ENCODE results near the gene CRIP3. TPM values are rescaled to one million over a fixed set of nuclear protein-coding genes. Genes with fewer than 3 reads are reported as not detected.
A peak's percentile ranks its signal among the peaks of the same experiment; 100 is the strongest.

Gene CRIP3
- total and polyA plus RNA-seq, 2 of the 4 experiments (the other 2 are of a cell fraction), result not detected

- Histone ChIP-seq H4K91ac (ENCODE audit: insufficient read depth, low read depth, low read length) (no peak overlapping the region), H2AK9ac (replicated peaks; ENCODE audit: low read depth, low read length, poor library complexity) (no peak overlapping the region), H3K27ac (ENCODE audit: insufficient read depth, low read length) (no peak overlapping the region), H3K27me3 (ENCODE audit: control insufficient read depth, insufficient read depth, low read length) (peaks cover 34% of the 10 kb centered on the region), H3K36me3 (ENCODE audit: control insufficient read depth, insufficient read depth, low read length) (no peaks in the 10 kb centered on the region), H3K9me1 (ENCODE audit: insufficient read depth, low read length) (no peaks in the 10 kb centered on the region), H3K4ac (ENCODE audit: low read depth, low read length) (no peak overlapping the region), H4K20me1 (ENCODE audit: insufficient read depth, low read length) (no peaks in the 10 kb centered on the region), H2BK5ac (ENCODE audit: low read depth, low read length, poor library complexity, severe bottlenecking) (no peak overlapping the region), H4K5ac (ENCODE audit: low read depth, low read length) (no peak overlapping the region), H3K18ac (ENCODE audit: low read depth, low read length) (no peak overlapping the region), H3K14ac (replicated peaks; ENCODE audit: low read depth, low read length) (no peak overlapping the region), H3K4me1 (ENCODE audit: control insufficient read depth, insufficient read depth, low read length) (no peaks in the 10 kb centered on the region), H2BK15ac (ENCODE audit: low read depth, low read length) (no peak overlapping the region), H3K9me3 (ENCODE audit: control insufficient read depth, insufficient read depth, low read length) (no peaks in the 10 kb centered on the region), H3K56ac (ENCODE audit: extremely low read depth, insufficient read depth, low read length) (no peak overlapping the region), H2AK5ac (ENCODE audit: low read depth, low read length) (no peak overlapping the region), H3K4me2 (ENCODE audit: low read depth, low read length) (no peak overlapping the region), H3K4me3 (ENCODE audit: insufficient read depth, low read depth, low read length) (no peak overlapping the region), H3K9ac (ENCODE audit: low read depth, low read length) (no peak overlapping the region), H4K8ac (ENCODE audit: low read depth in 2 of 2, low read length in 2 of 2) (no peak overlapping the region), H3K23ac (ENCODE audit: low read depth, low read length) (no peak overlapping the region), H2BK120ac (ENCODE audit: low read depth, low read length) (no peak overlapping the region), H2BK20ac (ENCODE audit: low read depth, low read length) (no peak overlapping the region), H3K79me1 (ENCODE audit: low read depth in 1 of 2, low read length in 2 of 2) (no peaks in the 10 kb centered on the region), H2AFZ (replicated peaks; ENCODE audit: low read length, poor library complexity) (peak overlapping the region; percentile 49)
- DNase-seq (no peak), ATAC-seq (ENCODE audit: low read depth) (no peak)
- ChIA-PET CTCF (interaction anchor here (0.5 kb wide), 1 partner anchor 84 kb away, joined by 4 read pairs; no protein-coding TSS in a partner anchor), POLR2A (ENCODE audit: unreplicated experiment) (no interaction called here)
- 65% methylated on average over 13 of the region's 14 CpGs; no CpG with 5 or more reads in 1 of the 2 experiments for WGBS, 2 experiments (ENCODE audit: extremely low coverage in 2 of 2, insufficient read length in 1 of 2)
- dilution Hi-C loops (cut with HindIII; ENCODE audit: low sequenced_read_pairs, unreplicated experiment) (no loop called here), intact Hi-C loops (cut with micrococcal nuclease) (no loop called here), in situ Hi-C loops (cut with MboI; ENCODE audit: low sequenced_read_pairs) (loop anchor here (5.0 kb wide), 1 partner anchor 70 kb away; no protein-coding TSS in a partner anchor)
- no TSS peak for BruUV-seq (replicated peaks)
- TF ChIP-seq MAZ (IDR thresholded peaks at IDR 0.05; ENCODE audit: borderline replicate concordance, low read depth, low read length) (no peak), CHD1 (IDR thresholded peaks at IDR 0.05; ENCODE audit: low read depth, low read length) (no peak), CTCF (conservative IDR thresholded peaks at IDR 0.05; ENCODE audit: low read depth, low read length) (no peak), BHLHE40 (IDR thresholded peaks at IDR 0.05; ENCODE audit: low read depth, low read length) (no peak), SMC3 (IDR thresholded peaks at IDR 0.05; ENCODE audit: low read depth, low read length) (no peak), ELK1 (IDR thresholded peaks at IDR 0.05; ENCODE audit: borderline replicate concordance, low read depth, low read length) (no peak), MXI1 (IDR thresholded peaks at IDR 0.05; ENCODE audit: borderline replicate concordance, low read depth, low read length) (no peak), RAD21 (IDR thresholded peaks at IDR 0.05; ENCODE audit: low read length) (no peak), RCOR1 (IDR thresholded peaks at IDR 0.05; ENCODE audit: insufficient replicate concordance, low read length) (no peak), CEBPB (IDR thresholded peaks at IDR 0.05; ENCODE audit: low read depth, low read length) (no peak), USF2 (IDR thresholded peaks at IDR 0.05; ENCODE audit: low read depth, low read length) (no peak)
These were observed 46.4 kb downstream of the CRIP3 start for GRCh38 chr6:43262000-43262779.

Measured in IMR-90 (cell line).